Esophagus squamous epithelium (tissue), 5 donors: Measurements from ENCODE around the gene LRP1B. TPM values are rescaled to one million over a fixed set of nuclear protein-coding genes. Genes with fewer than 3 reads are reported as not detected.

ENCODE experiments used
- DNase-seq: peaks from one replicate; lab custom pipeline; 2025; lab: John Stamatoyannopoulos, UW
- H3K27ac ChIP-seq, 4 donors: fragments of 200-600 bp; sonication (generic); one replicate each; pipeline ENCODE4 v1.5.1; 2016 to 2019; ENCODE audit warnings: mild to moderate bottlenecking in 1 of 4
- H3K27me3 ChIP-seq, 4 donors: fragments of 200-600 bp; sonication (generic); 1 replicate in 3 of 4; 2 replicates in 1 of 4; pipeline versions ENCODE4 v1.5.1 to v1.6.0; 2017 to 2021; ENCODE audit warnings: antibody characterized with exemption in 1 of 4
- H3K36me3 ChIP-seq, 3 donors: fragments of 200-600 bp; sonication (generic); one replicate each; pipeline ENCODE4 v1.5.1; 2016 to 2019
- H3K4me1 ChIP-seq, 3 donors: fragments of 200-600 bp; sonication (generic); one replicate each; pipeline ENCODE4 v1.5.1; 2017 to 2019
- H3K4me3 ChIP-seq, 4 donors: fragments of 200-600 bp; sonication (generic); 1 replicate in 3 of 4; 2 replicates in 1 of 4; pipeline ENCODE4 v1.5.1; 2016 to 2019; ENCODE audit warnings: mild to moderate bottlenecking in 2 of 4, moderate library complexity in 1 of 4
- H3K9me3 ChIP-seq, 3 donors: fragments of 200-600 bp; sonication (generic); one replicate each; pipeline ENCODE4 v1.5.1; 2016 to 2019
- CTCF ChIP-seq, 6 experiments: fragments of 450-650 bp in 4 of 6; fragments of 200-600 bp in 2 of 6; sonication (generic) in 2 of 6; IDR thresholded peaks; one replicate each; pipeline ENCODE4 v1.5.1; 2016 to 2019; ENCODE audit warnings: antibody characterized with exemption in 6 of 6, mild to moderate bottlenecking in 4 of 6, moderate library complexity in 4 of 6
- POLR2A ChIP-seq, 4 donors: fragments of 450-650 bp; IDR thresholded peaks; one replicate each; pipeline ENCODE4 v1.6.1; 2017; ENCODE audit warnings: antibody characterized with exemption in 4 of 4, mild to moderate bottlenecking in 4 of 4, moderate library complexity in 3 of 4
- WGBS, 2 donors: methylation state at CpG; one replicate each; pipeline ENCODE4 v1.1.5; 2018; 5-methylcytosine and 5-hydroxymethylcytosine counted together
- intact Hi-C: fragments of 100-400 bp; cut with DNase I; formaldehyde crosslinking; loops from one replicate; pipeline ENCODE4 v1.15.0; 2022
- total RNA-seq, 4 donors: library from RNA; depleted of rRNA; stranded (reverse); fragments of >200 nt; gene quantifications; one replicate each; pipeline ENCODE4 v1.1.0, GENCODE V29; 2016
- donor health status: DM: yes; HTN: yes; CAD: no.

Gene LRP1B
- total RNA-seq, 4 donors from 2014 or later, result 0.04 to 1.1 (median 0.23) TPM

GRCh38 chr2:140376686-140377085, 1754.1 kb downstream of the LRP1B start:
- Histone ChIP-seq H3K4me1 (no peaks in the 10 kb centered on the region), H3K27ac (no peak overlapping the region), H3K4me3 (no peak overlapping the region), H3K36me3 (no peaks in the 10 kb centered on the region), H3K9me3 (no peaks in the 10 kb centered on the region), H3K27me3 (no peaks in the 10 kb centered on the region)
- DNase-seq, result no peak
- WGBS, 2 donors, result 87 to 92% methylated on average over 5 of the region's 5 CpGs
- intact Hi-C loops, result no loop called here
- TF ChIP-seq CTCF (IDR thresholded peaks at IDR 0.05) (no peak), POLR2A (IDR thresholded peaks at IDR 0.05) (no peak)

- TF ChIP-seq CTCF (IDR thresholded peaks at IDR 0.05), result no peak
- no peak for TF ChIP-seq POLR2A (IDR thresholded peaks at IDR 0.05)
These were observed 1767.7 kb downstream of the LRP1B start for GRCh38 chr2:140363131-140363530.

GRCh38 chr2:140362361-140362760, 1768.5 kb downstream of the LRP1B start:
- WGBS, 2 donors, result 74 to 94% methylated on average over 1 of the region's 1 CpG
- intact Hi-C loops, result no loop called here
- H3K27me3 ChIP-seq, result no peaks in the 10 kb centered on the region
- no peaks in the 10 kb centered on the region for H3K9me3 ChIP-seq
- no peaks in the 10 kb centered on the region for H3K36me3 ChIP-seq
- TF ChIP-seq POLR2A (IDR thresholded peaks at IDR 0.05) (no peak), CTCF (IDR thresholded peaks at IDR 0.05) (no peak)
- no peaks in the 10 kb centered on the region for H3K4me1 ChIP-seq
- no peak for DNase-seq
- no peak overlapping the region for H3K4me3 ChIP-seq
- H3K27ac ChIP-seq, result no peak overlapping the region

More at GRCh38 chr2:140363131-140363530, 1767.7 kb downstream of the LRP1B start:
- H3K9me3 ChIP-seq, result no peaks in the 10 kb centered on the region
- no peaks in the 10 kb centered on the region for H3K27me3 ChIP-seq
- no peak overlapping the region for H3K4me3 ChIP-seq
- no peaks in the 10 kb centered on the region for H3K36me3 ChIP-seq
- intact Hi-C loops, result no loop called here
- H3K27ac ChIP-seq, result no peak overlapping the region
- 67 to 78% methylated on average over 1 of the region's 1 CpG for WGBS, 2 donors
- DNase-seq, result no peak
- no peaks in the 10 kb centered on the region for H3K4me1 ChIP-seq

- Histone ChIP-seq H3K4me1 (no peaks in the 10 kb centered on the region), H3K27me3 (no peaks in the 10 kb centered on the region), H3K27ac (no peak overlapping the region), H3K36me3 (no peaks in the 10 kb centered on the region), H3K9me3 (no peaks in the 10 kb centered on the region), H3K4me3 (no peak overlapping the region)
- TF ChIP-seq POLR2A (IDR thresholded peaks at IDR 0.05) (no peak), CTCF (IDR thresholded peaks at IDR 0.05) (no peak)
- intact Hi-C loops, result no loop called here
- DNase-seq, result no peak
- 65 to 67% methylated on average over 2 of the region's 2 CpGs for WGBS, 2 donors
These were observed 1771.6 kb downstream of the LRP1B start for GRCh38 chr2:140359056-140359771.

- intact Hi-C loops, result no loop called here
- WGBS, 2 donors, result 92 to 94% methylated on average over 1 of the region's 1 CpG
These were observed 1774.1 kb downstream of the LRP1B start for GRCh38 chr2:140356697-140357096.

More at GRCh38 chr2:140356697-140357096, 1774.1 kb downstream of the LRP1B start:
- TF ChIP-seq CTCF (IDR thresholded peaks at IDR 0.05), result no peak
- Histone ChIP-seq H3K4me1 (no peaks in the 10 kb centered on the region), H3K27me3 (no peaks in the 10 kb centered on the region), H3K4me3 (no peak overlapping the region), H3K27ac (no peak overlapping the region), H3K36me3 (no peaks in the 10 kb centered on the region), H3K9me3 (no peaks in the 10 kb centered on the region)
- DNase-seq, result no peak
